ENCODE data around the gene PIK3AP1. TPM values are rescaled to one million over a fixed set of nuclear protein-coding genes. Genes with fewer than 3 reads are reported as not detected.

Gene PIK3AP1
- total and polyA plus RNA-seq, 2 of the 4 experiments (the other 2 are of a cell fraction), result under 0.01 to 0.14 TPM

DNA sequence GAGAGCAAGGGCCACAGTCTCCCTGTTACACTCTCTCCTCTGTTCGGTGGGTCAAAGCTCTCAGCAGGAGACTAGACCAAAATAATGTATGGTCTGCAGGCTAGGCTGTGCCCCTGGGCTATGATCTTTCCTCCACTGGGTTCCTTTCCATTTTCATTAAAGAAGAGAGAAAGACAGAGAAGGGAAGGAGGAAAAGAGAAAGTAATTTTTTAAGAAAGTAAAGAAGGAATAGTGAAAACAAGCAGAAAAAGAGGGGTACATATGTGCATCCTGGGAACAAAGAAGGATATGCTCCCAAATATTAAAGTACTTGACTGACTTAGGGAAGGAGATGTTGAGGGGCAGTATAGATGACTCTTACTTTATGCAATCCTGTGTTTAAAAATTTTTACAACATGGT is 33.6 kb upstream of the PIK3AP1 start:
- no peak overlapping the region for H3K56ac ChIP-seq (ENCODE audit: extremely low read depth, insufficient read depth, low read length)
- H3K14ac ChIP-seq (replicated peaks; ENCODE audit: low read depth, low read length), result no peak overlapping the region
- intact Hi-C loops (cut with micrococcal nuclease), result no loop called here
- no peak overlapping the region for H4K91ac ChIP-seq (ENCODE audit: insufficient read depth, low read depth, low read length)
- H3K9me1 ChIP-seq (ENCODE audit: insufficient read depth, low read length), result no peaks in the 10 kb centered on the region
- H3K27me3 ChIP-seq (ENCODE audit: control insufficient read depth, insufficient read depth, low read length), result peaks cover 8% of the 10 kb centered on the region
- H3K9me3 ChIP-seq (ENCODE audit: control insufficient read depth, insufficient read depth, low read length), result no peaks in the 10 kb centered on the region
- no peak overlapping the region for H2AK9ac ChIP-seq (replicated peaks; ENCODE audit: low read depth, low read length, poor library complexity)
- no peak overlapping the region for H3K23ac ChIP-seq (ENCODE audit: low read depth, low read length)
- H2AFZ ChIP-seq (replicated peaks; ENCODE audit: low read length, poor library complexity), result no peak overlapping the region
- no peaks in the 10 kb centered on the region for H3K79me1 ChIP-seq (ENCODE audit: low read depth in 1 of 2, low read length in 2 of 2)
- H2BK120ac ChIP-seq (ENCODE audit: low read depth, low read length), result no peak overlapping the region
- CTCF ChIA-PET, result no interaction called here
- no CpG with 5 or more reads among the region's 1 CpG for WGBS, 2 experiments (ENCODE audit: extremely low coverage in 2 of 2, insufficient read length in 1 of 2)
- no peak overlapping the region for H3K18ac ChIP-seq (ENCODE audit: low read depth, low read length)
- H4K8ac ChIP-seq (ENCODE audit: low read depth in 2 of 2, low read length in 2 of 2), result no peak overlapping the region
- no peaks in the 10 kb centered on the region for H3K4me1 ChIP-seq (ENCODE audit: control insufficient read depth, insufficient read depth, low read length)
- no peak overlapping the region for H3K9ac ChIP-seq (ENCODE audit: low read depth, low read length)
- no peak overlapping the region for H4K5ac ChIP-seq (ENCODE audit: low read depth, low read length)
- H3K4ac ChIP-seq (ENCODE audit: low read depth, low read length), result no peak overlapping the region
- no peak overlapping the region for H2BK5ac ChIP-seq (ENCODE audit: low read depth, low read length, poor library complexity, severe bottlenecking)
- DNase-seq, result no peak
- H3K27ac ChIP-seq (ENCODE audit: insufficient read depth, low read length), result no peak overlapping the region
- no peak overlapping the region for H2BK20ac ChIP-seq (ENCODE audit: low read depth, low read length)
- H4K20me1 ChIP-seq (ENCODE audit: insufficient read depth, low read length), result no peaks in the 10 kb centered on the region
- dilution Hi-C loops (cut with HindIII; ENCODE audit: low sequenced_read_pairs, unreplicated experiment), result no loop called here
- ATAC-seq (ENCODE audit: low read depth), result no peak
- H3K4me2 ChIP-seq (ENCODE audit: low read depth, low read length), result no peak overlapping the region
- POLR2A ChIA-PET (ENCODE audit: unreplicated experiment), result no interaction called here
- TF ChIP-seq FOS (IDR thresholded peaks at IDR 0.05; ENCODE audit: low read depth, low read length) (no peak), NFE2L2 (IDR thresholded peaks at IDR 0.05; ENCODE audit: low read depth, low read length) (no peak), MAFK (IDR thresholded peaks at IDR 0.05; ENCODE audit: low read depth, low read length) (no peak), POLR2A (IDR thresholded peaks at IDR 0.05; ENCODE audit: low read depth, low read length) (no peak), BHLHE40 (IDR thresholded peaks at IDR 0.05; ENCODE audit: low read depth, low read length) (no peak), CHD1 (IDR thresholded peaks at IDR 0.05; ENCODE audit: low read depth, low read length) (no peak), SMC3 (IDR thresholded peaks at IDR 0.05; ENCODE audit: low read depth, low read length) (no peak), RCOR1 (IDR thresholded peaks at IDR 0.05; ENCODE audit: insufficient replicate concordance, low read length) (no peak), MAZ (IDR thresholded peaks at IDR 0.05; ENCODE audit: borderline replicate concordance, low read depth, low read length) (no peak), MXI1 (IDR thresholded peaks at IDR 0.05; ENCODE audit: borderline replicate concordance, low read depth, low read length) (no peak), CEBPB (IDR thresholded peaks at IDR 0.05; ENCODE audit: low read depth, low read length) (no peak), RFX5 (IDR thresholded peaks at IDR 0.05; ENCODE audit: low read depth, low read length) (no peak)
- TF ChIP-seq, protein P1, sequence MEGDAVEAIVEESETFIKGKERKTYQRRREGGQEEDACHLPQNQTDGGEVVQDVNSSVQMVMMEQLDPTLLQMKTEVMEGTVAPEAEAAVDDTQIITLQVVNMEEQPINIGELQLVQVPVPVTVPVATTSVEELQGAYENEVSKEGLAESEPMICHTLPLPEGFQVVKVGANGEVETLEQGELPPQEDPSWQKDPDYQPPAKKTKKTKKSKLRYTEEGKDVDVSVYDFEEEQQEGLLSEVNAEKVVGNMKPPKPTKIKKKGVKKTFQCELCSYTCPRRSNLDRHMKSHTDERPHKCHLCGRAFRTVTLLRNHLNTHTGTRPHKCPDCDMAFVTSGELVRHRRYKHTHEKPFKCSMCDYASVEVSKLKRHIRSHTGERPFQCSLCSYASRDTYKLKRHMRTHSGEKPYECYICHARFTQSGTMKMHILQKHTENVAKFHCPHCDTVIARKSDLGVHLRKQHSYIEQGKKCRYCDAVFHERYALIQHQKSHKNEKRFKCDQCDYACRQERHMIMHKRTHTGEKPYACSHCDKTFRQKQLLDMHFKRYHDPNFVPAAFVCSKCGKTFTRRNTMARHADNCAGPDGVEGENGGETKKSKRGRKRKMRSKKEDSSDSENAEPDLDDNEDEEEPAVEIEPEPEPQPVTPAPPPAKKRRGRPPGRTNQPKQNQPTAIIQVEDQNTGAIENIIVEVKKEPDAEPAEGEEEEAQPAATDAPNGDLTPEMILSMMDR (conservative IDR thresholded peaks at IDR 0.05; ENCODE audit: low read depth, low read length), result no peak
- TF ChIP-seq, protein P2, sequence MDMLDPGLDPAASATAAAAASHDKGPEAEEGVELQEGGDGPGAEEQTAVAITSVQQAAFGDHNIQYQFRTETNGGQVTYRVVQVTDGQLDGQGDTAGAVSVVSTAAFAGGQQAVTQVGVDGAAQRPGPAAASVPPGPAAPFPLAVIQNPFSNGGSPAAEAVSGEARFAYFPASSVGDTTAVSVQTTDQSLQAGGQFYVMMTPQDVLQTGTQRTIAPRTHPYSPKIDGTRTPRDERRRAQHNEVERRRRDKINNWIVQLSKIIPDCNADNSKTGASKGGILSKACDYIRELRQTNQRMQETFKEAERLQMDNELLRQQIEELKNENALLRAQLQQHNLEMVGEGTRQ (IDR thresholded peaks at IDR 0.05; ENCODE audit: low read depth, low read length), result no peak
- TF ChIP-seq, protein P3, sequence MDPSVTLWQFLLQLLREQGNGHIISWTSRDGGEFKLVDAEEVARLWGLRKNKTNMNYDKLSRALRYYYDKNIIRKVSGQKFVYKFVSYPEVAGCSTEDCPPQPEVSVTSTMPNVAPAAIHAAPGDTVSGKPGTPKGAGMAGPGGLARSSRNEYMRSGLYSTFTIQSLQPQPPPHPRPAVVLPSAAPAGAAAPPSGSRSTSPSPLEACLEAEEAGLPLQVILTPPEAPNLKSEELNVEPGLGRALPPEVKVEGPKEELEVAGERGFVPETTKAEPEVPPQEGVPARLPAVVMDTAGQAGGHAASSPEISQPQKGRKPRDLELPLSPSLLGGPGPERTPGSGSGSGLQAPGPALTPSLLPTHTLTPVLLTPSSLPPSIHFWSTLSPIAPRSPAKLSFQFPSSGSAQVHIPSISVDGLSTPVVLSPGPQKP (IDR thresholded peaks at IDR 0.05; ENCODE audit: borderline replicate concordance, low read depth, low read length), result no peak
- in situ Hi-C loops (cut with MboI; ENCODE audit: low sequenced_read_pairs), result no loop called here
- no peaks in the 10 kb centered on the region for H3K36me3 ChIP-seq (ENCODE audit: control insufficient read depth, insufficient read depth, low read length)
- no peak overlapping the region for H2AK5ac ChIP-seq (ENCODE audit: low read depth, low read length)
- BruUV-seq (replicated peaks), result no TSS peak
- no peak overlapping the region for H3K4me3 ChIP-seq (ENCODE audit: insufficient read depth, low read depth, low read length)
- no peak overlapping the region for H2BK15ac ChIP-seq (ENCODE audit: low read depth, low read length)
